ENCODE results near the gene PHF23. TPM values are rescaled to one million over a fixed set of nuclear protein-coding genes. Genes with fewer than 3 reads are reported as not detected.
A peak's percentile ranks its signal among the peaks of the same experiment; 100 is the strongest.

Gene PHF23
- total and polyA plus RNA-seq, 9 of the 15 experiments (the other 6 are each of a cell fraction or from before 2014, with no cell fraction given): 7.4 to 87.5 (median 33.7) TPM

DNA sequence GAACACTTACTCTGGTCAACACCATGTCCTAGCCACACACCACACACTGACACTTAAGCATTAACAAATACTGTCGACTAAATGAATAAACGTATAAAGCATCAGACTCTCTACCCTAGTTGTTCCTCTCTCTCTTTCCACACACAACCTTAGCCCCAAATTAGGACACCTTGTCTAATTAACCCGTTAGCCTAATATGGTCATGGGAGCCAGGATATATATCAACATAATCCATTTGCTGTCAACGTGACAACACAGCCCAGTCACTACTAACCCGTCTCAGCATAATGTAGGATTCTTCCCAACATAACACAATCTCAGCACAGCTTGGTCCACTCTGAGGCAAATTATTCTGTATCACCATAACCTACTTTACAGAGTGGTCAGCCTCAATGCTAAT lies 7.1 kb downstream of the PHF23 start:
- BruUV-seq (replicated peaks): TSS peak; percentile 17
- in situ Hi-C loops (cut with MboI): no loop called here
- no peaks in the 10 kb centered on the region for H3K9me3 ChIP-seq (replicated peaks; ENCODE audit: control insufficient read depth, insufficient read depth, low read depth, low read length)
- peak overlapping the region; percentile 73 for H3K4me3 ChIP-seq
- peak overlapping the region; percentile 46; the same call in 2 of the 3 replicates for H3K27ac ChIP-seq (ENCODE audit: extremely low read depth, low read depth, low read length)
- CTCF ChIA-PET (ENCODE audit: low intra/inter-chr PET ratio): no interaction called here
- peak overlapping the region; percentile 81 for H3K4me2 ChIP-seq (ENCODE audit: insufficient read depth, low read length)
- DNase-seq (ENCODE audit: extremely low read depth in 1 of 4, low spot score in 3 of 4) (no peak), FAIRE-seq (peak; percentile 23), ATAC-seq (no peak)
- H3K9me1 ChIP-seq (ENCODE audit: control insufficient read depth, insufficient read depth, low read length): peaks cover 4% of the 10 kb centered on the region
- intact Hi-C loops (cut with micrococcal nuclease): no loop called here
- peaks cover 66% of the 10 kb centered on the region for H3K79me2 ChIP-seq (ENCODE audit: control insufficient read depth, insufficient read depth, low read length)
- 13% methylated on average over 5 of the region's 5 CpGs for WGBS (ENCODE audit: insufficient coverage, low coverage, missing lambda C conversion rate)
- POLR2A ChIA-PET: interaction anchor here (6.6 kb wide), 1 partner anchor 10 kb away, joined by 73 read pairs; the partner anchor contains the start of genes ACADVL and DLG4
- peaks cover 71% of the 10 kb centered on the region; the same call in 2 of the 3 replicates for H3K36me3 ChIP-seq (ENCODE audit: control insufficient read depth, insufficient read depth, low read length)
- no peak overlapping the region for H2AFZ ChIP-seq (ENCODE audit: low read depth, low read length)
- peaks cover 25 to 30% of the 10 kb centered on the region in 2 experiments; a peak in 4 of 5 replicates for H3K4me1 ChIP-seq (replicated peaks in 1 of 2; ENCODE audit: control insufficient read depth in 2 of 2, insufficient read depth in 2 of 2, low read length in 2 of 2)
- H3K9ac ChIP-seq (ENCODE audit: insufficient read depth in 1 of 2, low read depth in 2 of 2, low read length in 2 of 2): peak overlapping the region in 1 of 2 experiments; percentile 45; a peak in 3 of 4 replicates
- peaks cover 7% of the 10 kb centered on the region for H4K20me1 ChIP-seq (replicated peaks; ENCODE audit: control insufficient read depth, insufficient read depth, low read length)
- no peaks in the 10 kb centered on the region for H3K27me3 ChIP-seq (ENCODE audit: control insufficient read depth in 2 of 2, insufficient read depth in 2 of 2, low read length in 2 of 2)
- TF ChIP-seq XRCC5 (IDR thresholded peaks at IDR 0.05; ENCODE audit: low read depth, low read length) (no peak), CBX8 (IDR thresholded peaks at IDR 0.05; ENCODE audit: borderline replicate concordance, extremely low read depth, low read depth, low read length, poor library complexity, severe bottlenecking) (no peak), ZNF12 (CRISPR knock-in tag; IDR thresholded peaks at IDR 0.05) (no peak), SRSF3 (IDR thresholded peaks at IDR 0.05; ENCODE audit: insufficient read depth, low read length) (no peak), NFE2L1 (tag; IDR thresholded peaks at IDR 0.05; ENCODE audit: borderline replicate concordance, low read depth) (no peak), CBFB (CRISPR knock-in tag; IDR thresholded peaks at IDR 0.05) (no peak), SUPT5H (IDR thresholded peaks at IDR 0.05) (no peak), SFPQ (IDR thresholded peaks at IDR 0.05; ENCODE audit: low read depth, low read length) (no peak), LCOR (CRISPR knock-in tag; IDR thresholded peaks at IDR 0.05) (no peak), MIER1 (IDR thresholded peaks at IDR 0.05; ENCODE audit: low read depth) (no peak), CTCFL (IDR thresholded peaks at IDR 0.05; ENCODE audit: borderline replicate concordance, insufficient read depth, low read depth, low read length, poor library complexity, severe bottlenecking) (no peak), MEIS2 (IDR thresholded peaks at IDR 0.05; ENCODE audit: partially characterized antibody) (peak; percentile 90), HDGF (IDR thresholded peaks at IDR 0.05) (no peak), ZNF324 (CRISPR knock-in tag; IDR thresholded peaks at IDR 0.05) (no peak)
- TF ChIP-seq, protein P1, sequence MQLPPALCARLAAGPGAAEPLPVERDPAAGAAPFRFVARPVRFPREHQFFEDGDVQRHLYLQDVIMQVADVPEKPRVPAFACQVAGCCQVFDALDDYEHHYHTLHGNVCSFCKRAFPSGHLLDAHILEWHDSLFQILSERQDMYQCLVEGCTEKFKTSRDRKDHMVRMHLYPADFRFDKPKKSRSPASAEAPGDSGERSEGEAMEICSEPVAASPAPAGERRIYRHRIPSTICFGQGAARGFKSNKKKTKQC (CRISPR knock-in tag; IDR thresholded peaks at IDR 0.05): no peak
- TF ChIP-seq, protein P2, sequence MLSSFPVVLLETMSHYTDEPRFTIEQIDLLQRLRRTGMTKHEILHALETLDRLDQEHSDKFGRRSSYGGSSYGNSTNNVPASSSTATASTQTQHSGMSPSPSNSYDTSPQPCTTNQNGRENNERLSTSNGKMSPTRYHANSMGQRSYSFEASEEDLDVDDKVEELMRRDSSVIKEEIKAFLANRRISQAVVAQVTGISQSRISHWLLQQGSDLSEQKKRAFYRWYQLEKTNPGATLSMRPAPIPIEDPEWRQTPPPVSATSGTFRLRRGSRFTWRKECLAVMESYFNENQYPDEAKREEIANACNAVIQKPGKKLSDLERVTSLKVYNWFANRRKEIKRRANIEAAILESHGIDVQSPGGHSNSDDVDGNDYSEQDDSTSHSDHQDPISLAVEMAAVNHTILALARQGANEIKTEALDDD (IDR thresholded peaks at IDR 0.05): 0 out of 2 replicates have a peak, but pooled peaks have one; percentile 37

Data from K562 (cell line).